ENCODE measurements around the gene IGFBP5.

GRCh38 chr2:216649574-216649973 is 45.8 kb downstream of the IGFBP5 start:
- TF ChIP-seq CREB5 (CRISPR knock-in tag; IDR thresholded peaks at IDR 0.05; ENCODE audit: low read depth) (no peak), ZC3H10 (CRISPR knock-in tag; IDR thresholded peaks at IDR 0.05) (no peak), ZFP3 (CRISPR knock-in tag; IDR thresholded peaks at IDR 0.05) (no peak), RARB (CRISPR knock-in tag; IDR thresholded peaks at IDR 0.05) (no peak), SNAI2 (CRISPR knock-in tag; IDR thresholded peaks at IDR 0.05) (no peak), PATZ1 (CRISPR knock-in tag; IDR thresholded peaks at IDR 0.05; ENCODE audit: borderline replicate concordance) (no peak), ZFP30 (CRISPR knock-in tag; IDR thresholded peaks at IDR 0.05) (no peak), TSHZ2 (CRISPR knock-in tag; IDR thresholded peaks at IDR 0.05) (no peak), TOX (CRISPR knock-in tag; IDR thresholded peaks at IDR 0.05; ENCODE audit: borderline replicate concordance) (no peak), ESRRG (CRISPR knock-in tag; IDR thresholded peaks at IDR 0.05) (no peak)
- TF ChIP-seq, protein P1, sequence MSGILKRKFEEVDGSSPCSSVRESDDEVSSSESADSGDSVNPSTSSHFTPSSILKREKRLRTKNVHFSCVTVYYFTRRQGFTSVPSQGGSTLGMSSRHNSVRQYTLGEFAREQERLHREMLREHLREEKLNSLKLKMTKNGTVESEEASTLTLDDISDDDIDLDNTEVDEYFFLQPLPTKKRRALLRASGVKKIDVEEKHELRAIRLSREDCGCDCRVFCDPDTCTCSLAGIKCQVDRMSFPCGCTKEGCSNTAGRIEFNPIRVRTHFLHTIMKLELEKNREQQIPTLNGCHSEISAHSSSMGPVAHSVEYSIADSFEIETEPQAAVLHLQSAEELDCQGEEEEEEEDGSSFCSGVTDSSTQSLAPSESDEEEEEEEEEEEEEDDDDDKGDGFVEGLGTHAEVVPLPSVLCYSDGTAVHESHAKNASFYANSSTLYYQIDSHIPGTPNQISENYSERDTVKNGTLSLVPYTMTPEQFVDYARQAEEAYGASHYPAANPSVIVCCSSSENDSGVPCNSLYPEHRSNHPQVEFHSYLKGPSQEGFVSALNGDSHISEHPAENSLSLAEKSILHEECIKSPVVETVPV (CRISPR knock-in tag; IDR thresholded peaks at IDR 0.05), result no peak
